ENCODE measurements around the gene CEPT1. TPM values are rescaled to one million over a fixed set of nuclear protein-coding genes. Genes with fewer than 3 reads are reported as not detected.

The CEPT1 gene
- total and polyA plus RNA-seq, 4 donors, result 36.9 to 69.5 (median 43.9) TPM

- Histone ChIP-seq H3K27ac (ENCODE audit: low read depth, low read length) (no peak overlapping the region), H3K4me1 (ENCODE audit: control insufficient read depth, insufficient read depth, low read length) (peaks cover 7% of the 10 kb centered on the region), H3K9me3 (ENCODE audit: control insufficient read depth, insufficient read depth, low read length) (no peaks in the 10 kb centered on the region), H3K4me3 (ENCODE audit: low read depth, low read length) (no peak overlapping the region), H3K36me3 (ENCODE audit: control insufficient read depth, insufficient read depth, low read length) (no peaks in the 10 kb centered on the region), H3K27me3 (ENCODE audit: control insufficient read depth, insufficient read depth, low read length) (peaks cover 24% of the 10 kb centered on the region)
- 68% methylated on average over 2 of the region's 3 CpGs for WGBS (ENCODE audit: insufficient coverage)
- DNase-seq (ENCODE audit: low read depth in 4 of 6, low spot score in 6 of 6), result no peak
These were observed 59.3 kb downstream of the CEPT1 start for GRCh38 chr1:111199329-111199728.

GRCh38 chr1:111199881-111200801, 60.1 kb downstream of the CEPT1 start, which contains the start of gene DENND2D:
Gene DENND2D, minus strand, starts transcription at chr1:111200646. Its CDS starts 187 bp downstream, at chr1:111200459.
- no peak within 1 kb of the TSS for H3K27ac ChIP-seq (ENCODE audit: low read depth, low read length)
- no peaks in the 10 kb centered on the region for H3K9me3 ChIP-seq (ENCODE audit: control insufficient read depth, insufficient read depth, low read length)
- 93% methylated on average over 17 of the region's 17 CpGs for WGBS (ENCODE audit: insufficient coverage)
- peak in 1 of 6 donors; percentile 5 for DNase-seq (ENCODE audit: low read depth in 4 of 6, low spot score in 6 of 6)
- H3K4me1 ChIP-seq (ENCODE audit: control insufficient read depth, insufficient read depth, low read length), result peaks cover 10% of the 10 kb centered on the region
- H3K27me3 ChIP-seq (ENCODE audit: control insufficient read depth, insufficient read depth, low read length), result peaks cover 32% of the 10 kb centered on the region
- H3K4me3 ChIP-seq (ENCODE audit: low read depth, low read length), result no peak within 1 kb of the TSS
- H3K36me3 ChIP-seq (ENCODE audit: control insufficient read depth, insufficient read depth, low read length), result no peaks in the 10 kb centered on the region

GRCh38 chr1:111200802-111201161, 60.8 kb downstream of the CEPT1 start:
- WGBS (ENCODE audit: insufficient coverage), result 53% methylated on average over 3 of the region's 3 CpGs
- no peaks in the 10 kb centered on the region for H3K36me3 ChIP-seq (ENCODE audit: control insufficient read depth, insufficient read depth, low read length)
- peaks cover 10% of the 10 kb centered on the region for H3K4me1 ChIP-seq (ENCODE audit: control insufficient read depth, insufficient read depth, low read length)
- H3K9me3 ChIP-seq (ENCODE audit: control insufficient read depth, insufficient read depth, low read length), result no peaks in the 10 kb centered on the region
- no peak overlapping the region for H3K4me3 ChIP-seq (ENCODE audit: low read depth, low read length)
- no peak for DNase-seq (ENCODE audit: low read depth in 4 of 6, low spot score in 6 of 6)
- no peak overlapping the region for H3K27ac ChIP-seq (ENCODE audit: low read depth, low read length)
- peaks cover 33% of the 10 kb centered on the region for H3K27me3 ChIP-seq (ENCODE audit: control insufficient read depth, insufficient read depth, low read length)

- no peak overlapping the region for H3K27ac ChIP-seq (ENCODE audit: low read depth, low read length)
- no peak for DNase-seq (ENCODE audit: low read depth in 4 of 6, low spot score in 6 of 6)
- no peaks in the 10 kb centered on the region for H3K9me3 ChIP-seq (ENCODE audit: control insufficient read depth, insufficient read depth, low read length)
- WGBS (ENCODE audit: insufficient coverage), result 90% methylated on average over 1 of the region's 5 CpGs
- peaks cover 10% of the 10 kb centered on the region for H3K4me1 ChIP-seq (ENCODE audit: control insufficient read depth, insufficient read depth, low read length)
- H3K4me3 ChIP-seq (ENCODE audit: low read depth, low read length), result no peak overlapping the region
- H3K27me3 ChIP-seq (ENCODE audit: control insufficient read depth, insufficient read depth, low read length), result peaks cover 36% of the 10 kb centered on the region
- no peaks in the 10 kb centered on the region for H3K36me3 ChIP-seq (ENCODE audit: control insufficient read depth, insufficient read depth, low read length)
These were observed 61.5 kb downstream of the CEPT1 start for GRCh38 chr1:111201275-111202090.

- peaks cover 10% of the 10 kb centered on the region for H3K4me1 ChIP-seq (ENCODE audit: control insufficient read depth, insufficient read depth, low read length)
- H3K27ac ChIP-seq (ENCODE audit: low read depth, low read length), result no peak overlapping the region
- peaks cover 39% of the 10 kb centered on the region for H3K27me3 ChIP-seq (ENCODE audit: control insufficient read depth, insufficient read depth, low read length)
- no CpG with 5 or more reads among the region's 1 CpG for WGBS (ENCODE audit: insufficient coverage)
- no peaks in the 10 kb centered on the region for H3K36me3 ChIP-seq (ENCODE audit: control insufficient read depth, insufficient read depth, low read length)
- H3K9me3 ChIP-seq (ENCODE audit: control insufficient read depth, insufficient read depth, low read length), result no peaks in the 10 kb centered on the region
- DNase-seq (ENCODE audit: low read depth in 4 of 6, low spot score in 6 of 6), result no peak
- H3K4me3 ChIP-seq (ENCODE audit: low read depth, low read length), result no peak overlapping the region
These were observed 62.3 kb downstream of the CEPT1 start for GRCh38 chr1:111202366-111202706.

- Histone ChIP-seq H3K27me3 (ENCODE audit: control insufficient read depth, insufficient read depth, low read length) (peaks cover 39% of the 10 kb centered on the region), H3K9me3 (ENCODE audit: control insufficient read depth, insufficient read depth, low read length) (no peaks in the 10 kb centered on the region), H3K27ac (ENCODE audit: low read depth, low read length) (no peak overlapping the region), H3K4me3 (ENCODE audit: low read depth, low read length) (no peak overlapping the region), H3K4me1 (ENCODE audit: control insufficient read depth, insufficient read depth, low read length) (peaks cover 10% of the 10 kb centered on the region), H3K36me3 (ENCODE audit: control insufficient read depth, insufficient read depth, low read length) (no peaks in the 10 kb centered on the region)
- 100% methylated on average over 2 of the region's 4 CpGs for WGBS (ENCODE audit: insufficient coverage)
- no peak for DNase-seq (ENCODE audit: low read depth in 4 of 6, low spot score in 6 of 6)
These were observed 62.9 kb downstream of the CEPT1 start for GRCh38 chr1:111202707-111203623.

- Histone ChIP-seq H3K27me3 (ENCODE audit: control insufficient read depth, insufficient read depth, low read length) (peaks cover 39% of the 10 kb centered on the region), H3K4me3 (ENCODE audit: low read depth, low read length) (no peak overlapping the region), H3K9me3 (ENCODE audit: control insufficient read depth, insufficient read depth, low read length) (no peaks in the 10 kb centered on the region), H3K4me1 (ENCODE audit: control insufficient read depth, insufficient read depth, low read length) (peaks cover 10% of the 10 kb centered on the region), H3K27ac (ENCODE audit: low read depth, low read length) (no peak overlapping the region), H3K36me3 (ENCODE audit: control insufficient read depth, insufficient read depth, low read length) (no peaks in the 10 kb centered on the region)
- 4% methylated on average over 39 of the region's 41 CpGs for WGBS (ENCODE audit: insufficient coverage)
- peak in 1 of 6 donors; percentile 19 for DNase-seq (ENCODE audit: low read depth in 4 of 6, low spot score in 6 of 6)
These were observed 63.7 kb downstream of the CEPT1 start for GRCh38 chr1:111203681-111204200.

GRCh38 chr1:111204201-111204982, 64.4 kb downstream of the CEPT1 start:
- H3K27me3 ChIP-seq (ENCODE audit: control insufficient read depth, insufficient read depth, low read length), result peaks cover 42% of the 10 kb centered on the region
- H3K36me3 ChIP-seq (ENCODE audit: control insufficient read depth, insufficient read depth, low read length), result no peaks in the 10 kb centered on the region
- H3K4me1 ChIP-seq (ENCODE audit: control insufficient read depth, insufficient read depth, low read length), result peaks cover 10% of the 10 kb centered on the region
- H3K9me3 ChIP-seq (ENCODE audit: control insufficient read depth, insufficient read depth, low read length), result no peaks in the 10 kb centered on the region
- 5% methylated on average over 60 of the region's 61 CpGs for WGBS (ENCODE audit: insufficient coverage)
- peak overlapping the region; percentile 21 for H3K4me3 ChIP-seq (ENCODE audit: low read depth, low read length)
- no peak overlapping the region for H3K27ac ChIP-seq (ENCODE audit: low read depth, low read length)
- DNase-seq (ENCODE audit: low read depth in 4 of 6, low spot score in 6 of 6), result no peak
